Measurements from ENCODE around the gene TBC1D3B. TPM values are rescaled to one million over a fixed set of nuclear protein-coding genes. Genes with fewer than 3 reads are reported as not detected.
"Not testable (repeated sequence)": the region's sequence is repeated elsewhere in the genome, so short reads cannot be mapped to it uniquely, and the experiment has no call there.

TBC1D3B gene
- total RNA-seq, 4 donors from 2014 or later, result 1.7 to 9.2 (median 5.0) TPM

DNA sequence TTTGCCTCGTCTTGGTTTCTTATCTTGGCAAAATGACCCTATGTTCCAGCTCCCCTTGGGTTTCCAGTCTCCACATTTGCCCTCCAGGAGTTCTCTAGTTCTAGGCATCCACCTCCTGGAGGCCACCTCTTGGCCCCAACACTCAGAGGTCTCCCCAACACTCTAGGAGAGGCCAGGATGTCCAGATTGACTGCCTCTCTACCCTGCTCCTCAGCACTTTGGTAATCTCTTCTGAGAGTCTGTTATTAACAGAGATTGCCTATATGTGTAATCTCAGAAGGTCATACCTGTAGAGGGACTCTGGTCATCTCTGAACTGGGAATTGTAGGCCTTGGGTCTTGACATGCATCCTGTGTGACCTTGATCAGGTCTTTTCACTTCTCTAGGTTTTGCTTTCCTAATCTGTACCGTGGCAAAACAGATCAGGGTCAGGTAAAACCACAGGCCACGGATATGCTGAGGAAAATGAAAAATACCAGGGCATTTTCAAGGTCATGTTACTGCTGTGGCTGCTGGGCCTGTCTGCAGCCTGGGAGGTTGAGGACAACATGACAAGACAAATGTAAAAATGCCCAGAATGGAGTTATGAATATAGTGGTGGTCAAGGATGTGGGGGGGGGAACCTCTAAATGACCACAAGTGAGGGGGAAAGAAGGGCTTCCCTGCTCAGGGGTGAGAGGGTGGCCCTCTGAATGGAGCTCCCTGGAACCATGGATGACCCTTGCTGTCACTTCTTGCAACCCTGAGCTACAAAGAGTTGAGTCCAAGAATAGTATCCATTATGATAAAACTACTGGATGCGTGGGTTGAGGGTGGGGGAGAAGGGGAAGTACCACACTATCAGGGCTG, 29.4 kb upstream of the TBC1D3B start:
- TF ChIP-seq CTCF (IDR thresholded peaks at IDR 0.05) (no peak), EP300 (IDR thresholded peaks at IDR 0.05) (no peak), POLR2AphosphoS5 (IDR thresholded peaks at IDR 0.05) (no peak), POLR2A (IDR thresholded peaks at IDR 0.05) (no peak)
- Histone ChIP-seq H3K36me3 (no peaks in the 10 kb centered on the region), H3K4me3 (no peak overlapping the region), H3K4me1 (no peaks in the 10 kb centered on the region), H3K27ac (no peak overlapping the region), H3K27me3 (peaks cover 10% of the 10 kb centered on the region), H3K9me3 (no peaks in the 10 kb centered on the region)
- WGBS, 2 donors (ENCODE audit: low coverage in 1 of 2), result 63 to 79% methylated on average over 2 to 4 of the region's 4 CpGs
- no peak for ATAC-seq

- H3K27ac ChIP-seq, result no peak overlapping the region
- ATAC-seq, result no peak
- 54 to 59% methylated on average over 3 to 7 of the region's 7 CpGs for WGBS, 2 donors (ENCODE audit: low coverage in 1 of 2)
- H3K27me3 ChIP-seq, result peaks cover 10% of the 10 kb centered on the region
- no peaks in the 10 kb centered on the region for H3K36me3 ChIP-seq
- TF ChIP-seq EP300 (IDR thresholded peaks at IDR 0.05) (no peak), CTCF (IDR thresholded peaks at IDR 0.05) (no peak), POLR2A (IDR thresholded peaks at IDR 0.05) (no peak), POLR2AphosphoS5 (IDR thresholded peaks at IDR 0.05) (no peak)
- H3K4me3 ChIP-seq, result no peak overlapping the region
- H3K4me1 ChIP-seq, result no peaks in the 10 kb centered on the region
- H3K9me3 ChIP-seq, result no peaks in the 10 kb centered on the region
These were observed 28.5 kb upstream of the TBC1D3B start for GRCh38 chr17:36204724-36205500.

GRCh38 chr17:36203335-36203734, 26.9 kb upstream of the TBC1D3B start:
- Histone ChIP-seq H3K27me3 (peaks cover 13% of the 10 kb centered on the region), H3K27ac (no peak overlapping the region), H3K4me1 (no peaks in the 10 kb centered on the region), H3K9me3 (no peaks in the 10 kb centered on the region), H3K36me3 (no peaks in the 10 kb centered on the region), H3K4me3 (no peak overlapping the region)
- ATAC-seq, result no peak
- TF ChIP-seq CTCF (IDR thresholded peaks at IDR 0.05) (no peak), EP300 (IDR thresholded peaks at IDR 0.05) (no peak), POLR2A (IDR thresholded peaks at IDR 0.05) (no peak), POLR2AphosphoS5 (IDR thresholded peaks at IDR 0.05) (no peak)
- 79 to 86% methylated on average over 3 of the region's 3 CpGs for WGBS, 2 donors (ENCODE audit: low coverage in 1 of 2)

- ATAC-seq, H3K4me3 ChIP-seq, H3K4me1 ChIP-seq, H3K27ac ChIP-seq, H3K36me3 ChIP-seq, H3K9me3 ChIP-seq: not testable (repeated sequence)
- 62% methylated on average over 4 of the region's 8 CpGs; no CpG with 5 or more reads in 1 of the 2 donors for WGBS, 2 donors (ENCODE audit: low coverage in 1 of 2)
- peaks cover 24% of the 10 kb centered on the region for H3K27me3 ChIP-seq
These were observed 25.1 kb upstream of the TBC1D3B start for GRCh38 chr17:36201506-36201905.

DNA sequence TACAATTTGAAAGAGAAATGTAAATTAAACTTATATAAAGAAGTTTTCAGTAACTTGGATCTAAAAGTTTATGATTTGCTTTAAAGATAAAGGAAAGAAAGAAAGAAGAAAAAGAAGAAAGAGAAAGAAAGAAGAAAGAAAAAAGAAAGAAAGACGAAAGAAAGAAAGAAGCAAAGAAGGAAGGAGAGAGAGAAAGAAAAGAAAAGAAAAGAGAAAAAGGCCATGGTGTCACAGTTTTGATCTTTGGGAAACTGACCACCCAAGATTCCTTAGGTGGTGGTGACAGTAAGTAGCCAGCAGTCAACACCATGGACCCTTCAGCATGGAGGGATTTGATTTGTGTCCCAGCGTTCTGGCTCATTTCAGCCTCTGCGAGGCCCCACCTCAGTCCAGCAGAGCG, 24.7 kb upstream of the TBC1D3B start:
- peaks cover 28% of the 10 kb centered on the region for H3K27me3 ChIP-seq
- not testable (repeated sequence) for H3K36me3 ChIP-seq, H3K27ac ChIP-seq, H3K4me1 ChIP-seq, ATAC-seq, H3K4me3 ChIP-seq, H3K9me3 ChIP-seq
- 36 to 100% methylated on average over 1 to 2 of the region's 4 CpGs for WGBS, 2 donors (ENCODE audit: low coverage in 1 of 2)

Data from gastroesophageal sphincter (tissue), 4 donors.